Chondrocyte (in vitro differentiated cells): ENCODE data around the gene INO80D. TPM values are rescaled to one million over a fixed set of nuclear protein-coding genes. Genes with fewer than 3 reads are reported as not detected.
"Not testable (repeated sequence)": the region's sequence is repeated elsewhere in the genome, so short reads cannot be mapped to it uniquely, and the experiment has no call there.

Experiments
- DNase-seq: peaks from one replicate; pipeline ENCODE4 v3.0.0; 2021; ENCODE audit warnings: mixed read lengths, low spot score
- H3K27ac Mint-ChIP-seq: one replicate; pipeline ENCODE4 v1.8.0; 2021; ENCODE audit warnings: mild to moderate bottlenecking, moderate library complexity, mixed read lengths; ENCODE audit not compliant: unreplicated experiment
- H3K27me3 Mint-ChIP-seq: 2 replicates; pipeline ENCODE4 v1.8.0; 2021; ENCODE audit warnings: low read depth, mixed read lengths
- H3K36me3 Mint-ChIP-seq: 2 replicates; pipeline ENCODE4 v1.8.0; 2021; ENCODE audit warnings: low read depth, mixed read lengths
- H3K4me1 Mint-ChIP-seq: 2 replicates; pipeline ENCODE4 v1.8.0; 2021; ENCODE audit warnings: low read depth, mild to moderate bottlenecking, mixed read lengths
- H3K4me3 Mint-ChIP-seq: one replicate; pipeline ENCODE4 v1.8.0; 2021; ENCODE audit warnings: mild to moderate bottlenecking, moderate library complexity, mixed read lengths; ENCODE audit not compliant: unreplicated experiment
- H3K9me3 Mint-ChIP-seq: 2 replicates; pipeline ENCODE4 v1.8.0; 2021; ENCODE audit warnings: low read depth, mixed read lengths
- CTCF ChIP-seq: fragments of 200-600 bp; sonication (generic); IDR thresholded peaks from 2 replicates; pipeline ENCODE4 v1.5.0; 2021; ENCODE audit warnings: antibody characterized with exemption, mild to moderate bottlenecking, moderate library complexity
- long read RNA-seq: library from polyadenylated mRNA; stranded (forward); transcript quantifications from one replicate; pipeline ENCODE4 v2.0.0, GENCODE V29; 2021
- total RNA-seq: library from RNA; stranded (reverse); gene quantifications from 3 replicates; pipeline ENCODE4 v1.2.1, GENCODE V29; 2021

The INO80D gene
- total RNA-seq, result 14.5 to 18.5 TPM (median 15.6 TPM) in 3 replicates
- long read RNA-seq, partial matches to known transcripts, result 0 of 1 reads
- long read RNA-seq, other reads (novel, unspliced or antisense), result 1 of 1 reads

GRCh38 chr2:206085742-206086445 lies at the start of gene INO80D:
TSS of gene INO80D (minus strand) at chr2:206086174. CDS start at chr2:206063016, 23,158 bp downstream.
- Mint-ChIP-seq H3K27me3 (no peaks in the 10 kb centered on the region), H3K27ac (peak within 1 kb of the TSS; percentile 99), H3K4me3 (peak within 1 kb of the TSS; percentile 98), H3K36me3 (no peaks in the 10 kb centered on the region), H3K4me1 (peaks cover 24% of the 10 kb centered on the region), H3K9me3 (no peaks in the 10 kb centered on the region)
- peak; percentile 74 for TF ChIP-seq CTCF
- no peak for DNase-seq

GRCh38 chr2:206127656-206128055 lies 41.7 kb upstream of the INO80D start:
- Mint-ChIP-seq H3K27me3 (no peaks in the 10 kb centered on the region), H3K36me3 (peaks cover 15% of the 10 kb centered on the region), H3K4me3 (no peak overlapping the region), H3K9me3 (no peaks in the 10 kb centered on the region), H3K27ac (no peak overlapping the region), H3K4me1 (no peaks in the 10 kb centered on the region)
- DNase-seq, result no peak
- TF ChIP-seq CTCF, result peak; percentile 13

- Mint-ChIP-seq H3K27me3 (no peaks in the 10 kb centered on the region), H3K9me3 (peaks cover 3% of the 10 kb centered on the region), H3K27ac (no peak overlapping the region), H3K4me3 (no peak overlapping the region), H3K4me1 (no peaks in the 10 kb centered on the region), H3K36me3 (peaks cover 23% of the 10 kb centered on the region)
- DNase-seq, result no peak
- no peak for TF ChIP-seq CTCF
Observed at GRCh38 chr2:206125901-206126300, 39.9 kb upstream of the INO80D start.

- peaks cover 25% of the 10 kb centered on the region for H3K36me3 Mint-ChIP-seq
- not testable (repeated sequence) for H3K27ac Mint-ChIP-seq, H3K27me3 Mint-ChIP-seq, H3K4me1 Mint-ChIP-seq, H3K9me3 Mint-ChIP-seq, H3K4me3 Mint-ChIP-seq, DNase-seq
Observed at GRCh38 chr2:206122569-206122968, 36.6 kb upstream of the INO80D start.

GRCh38 chr2:206116278-206116677 lies 30.3 kb upstream of the INO80D start:
- Mint-ChIP-seq H3K9me3 (peaks cover 9% of the 10 kb centered on the region), H3K27ac (no peak overlapping the region), H3K27me3 (no peaks in the 10 kb centered on the region), H3K4me1 (no peaks in the 10 kb centered on the region), H3K36me3 (peaks cover 21% of the 10 kb centered on the region), H3K4me3 (no peak overlapping the region)
- no peak for DNase-seq
- TF ChIP-seq CTCF, result no peak
